DMS 273 treated with DMSO at 0.1 percent for 48 hours (cell line): Measurements from ENCODE around the gene BMF.

Source experiments
- DNase-seq: peaks from one replicate; lab custom pipeline; 2025; lab: John Stamatoyannopoulos, UW

BMF gene

GRCh38 chr15:40103864-40104271, 4.8 kb downstream of the BMF start:
- no peak for DNase-seq

GRCh38 chr15:40102897-40103858, 5.5 kb downstream of the BMF start:
- peak; percentile 59 for DNase-seq

- DNase-seq: no peak
These were observed 7.5 kb downstream of the BMF start for GRCh38 chr15:40100947-40101905.

- no peak for DNase-seq
These were observed 8.3 kb downstream of the BMF start for GRCh38 chr15:40100123-40100946.

- DNase-seq: peak; percentile 27
These were observed 10.0 kb downstream of the BMF start for GRCh38 chr15:40098489-40099261.

- no peak for DNase-seq
These were observed 10.7 kb downstream of the BMF start for GRCh38 chr15:40097968-40098476.

GRCh38 chr15:40097096-40097967, 11.3 kb downstream of the BMF start:
- DNase-seq: no peak

GRCh38 chr15:40096094-40096891, 12.4 kb downstream of the BMF start:
- DNase-seq: no peak

GRCh38 chr15:40095371-40096093, 13.1 kb downstream of the BMF start:
- DNase-seq: no peak

GRCh38 chr15:40094156-40094555, 14.5 kb downstream of the BMF start:
- no peak for DNase-seq

GRCh38 chr15:40092979-40093869, 15.5 kb downstream of the BMF start:
- DNase-seq: no peak

- DNase-seq: peak; percentile 22
These were observed 16.3 kb downstream of the BMF start for GRCh38 chr15:40092256-40092978.

GRCh38 chr15:40091861-40092255, 16.8 kb downstream of the BMF start:
- DNase-seq: no peak

- no peak for DNase-seq
These were observed 17.8 kb downstream of the BMF start for GRCh38 chr15:40090774-40091455.

GRCh38 chr15:40088929-40089755, 19.5 kb downstream of the BMF start:
- DNase-seq: no peak
